Sigmoid colon (tissue), 7 donors: ENCODE results near the gene SHISAL1. TPM values are rescaled to one million over a fixed set of nuclear protein-coding genes. Genes with fewer than 3 reads are reported as not detected.

Experiments used
- DNase-seq: peaks from one replicate; pipeline ENCODE4 v3.0.0-alpha.2; 2019
- H3K27ac ChIP-seq, 4 donors: fragments of 200-600 bp; sonication (generic); one replicate each; pipeline ENCODE4 v1.5.1; 2016 to 2019; ENCODE audit warnings: mild to moderate bottlenecking in 1 of 4
- H3K27me3 ChIP-seq, 3 donors: fragments of 200-600 bp; sonication (generic); one replicate each; pipeline ENCODE4 v1.5.1; 2019; ENCODE audit warnings: mild to moderate bottlenecking in 1 of 3
- H3K36me3 ChIP-seq, 4 donors: fragments of 200-600 bp; sonication (generic); one replicate each; pipeline ENCODE4 v1.5.1; 2016 to 2019
- H3K4me1 ChIP-seq, 4 donors: fragments of 200-600 bp; sonication (generic); one replicate each; pipeline ENCODE4 v1.5.1; 2017 to 2019
- H3K4me3 ChIP-seq, 4 donors: fragments of 200-600 bp; sonication (generic); one replicate each; pipeline ENCODE4 v1.5.1; 2017 to 2019; ENCODE audit warnings: mild to moderate bottlenecking in 2 of 4, moderate library complexity in 1 of 4
- H3K9me3 ChIP-seq, 4 donors: fragments of 200-600 bp in 3 of 4; sonication (generic) in 3 of 4; one replicate each; pipeline versions ENCODE4 v1.5.1 to v1.6.1; 2013 to 2019
- CTCF ChIP-seq, 4 experiments: fragments of 450-650 bp in 3 of 4; fragments of 200-600 bp in 1 of 4; IDR thresholded peaks; one replicate each; pipeline ENCODE4 v1.5.1; 2016 to 2019; ENCODE audit warnings: antibody characterized with exemption in 4 of 4, mild to moderate bottlenecking in 3 of 4, moderate library complexity in 2 of 4
- EP300 ChIP-seq, 4 donors: sonication (generic); formaldehyde crosslinking; IDR thresholded peaks; one replicate each; pipeline ENCODE4 v1.6.1; 2017; ENCODE audit warnings: antibody characterized with exemption in 4 of 4
- POLR2A ChIP-seq, 2 donors: fragments of 450-650 bp; IDR thresholded peaks; one replicate each; pipeline ENCODE4 v1.6.1; 2016; ENCODE audit warnings: antibody characterized with exemption in 2 of 2, mild to moderate bottlenecking in 2 of 2, moderate library complexity in 2 of 2
- POLR2AphosphoS5 ChIP-seq, 4 donors: sonication (generic); formaldehyde crosslinking; IDR thresholded peaks; one replicate each; pipeline ENCODE4 v1.6.1; 2017; ENCODE audit warnings: antibody characterized with exemption in 4 of 4
- WGBS, 2 donors: extraction: QIAGEN DNeasy Blood & Tissue Kit; methylation state at CpG; one replicate each; pipeline ENCODE4 v1.1.7; 2013; 5-methylcytosine and 5-hydroxymethylcytosine counted together
- intact Hi-C: fragments of 100-400 bp; cut with DNase I; formaldehyde crosslinking; loops from one replicate; pipeline ENCODE4 v1.15.1; 2023
- polyA plus RNA-seq, 3 donors: library from polyadenylated mRNA; stranded (reverse); fragments of 200-250 nt; gene quantifications; one replicate each; pipeline ENCODE4 v1.2.3, GENCODE V29; 2013
- total RNA-seq, 4 donors: library from RNA; depleted of rRNA; stranded (reverse); fragments of >200 nt; gene quantifications; one replicate each; pipeline ENCODE4 v1.1.0, GENCODE V29; 2016
- donor health status: healthy with polysubstance abuse.
- donor health status: Bipolar disorder and iron deficiency.
- donor health status: healthy.

The SHISAL1 gene
- total and polyA plus RNA-seq, 7 donors, result 0.23 to 32.4 (median 20.7) TPM

- 78 to 87% methylated on average over 26 of the region's 26 CpGs for WGBS, 2 donors
- DNase-seq, result no peak
- TF ChIP-seq CTCF (IDR thresholded peaks at IDR 0.05), result no peak
- no peak for TF ChIP-seq POLR2A (IDR thresholded peaks at IDR 0.05)
- no peak for TF ChIP-seq POLR2AphosphoS5 (IDR thresholded peaks at IDR 0.05)
- TF ChIP-seq EP300 (IDR thresholded peaks at IDR 0.05), result no peak
- Histone ChIP-seq H3K36me3 (peaks cover 0 to 7% (median 3%) of the 10 kb centered on the region in 4 donors), H3K27ac (peak overlapping the region in 3 of 4 donors; percentile 47 to 66 (median 47)), H3K27me3 (no peaks in the 10 kb centered on the region), H3K9me3 (no peaks in the 10 kb centered on the region), H3K4me3 (no peak overlapping the region), H3K4me1 (peaks cover 0 to 25% (median 20%) of the 10 kb centered on the region in 4 donors)
- intact Hi-C loops, result no loop called here
These were observed 45.7 kb downstream of the SHISAL1 start for GRCh38 chr22:44266796-44267760.

- intact Hi-C loops, result no loop called here
- WGBS, 2 donors, result 83 to 85% methylated on average over 6 of the region's 6 CpGs
- DNase-seq, result peak; percentile 46
- Histone ChIP-seq H3K4me3 (no peak overlapping the region), H3K27me3 (no peaks in the 10 kb centered on the region), H3K27ac (no peak overlapping the region), H3K9me3 (no peaks in the 10 kb centered on the region), H3K36me3 (peaks cover 0 to 7% (median 3%) of the 10 kb centered on the region in 4 donors), H3K4me1 (peaks cover 0 to 23% (median 10%) of the 10 kb centered on the region in 4 donors)
- no peak for TF ChIP-seq CTCF (IDR thresholded peaks at IDR 0.05)
- TF ChIP-seq EP300 (IDR thresholded peaks at IDR 0.05), result no peak
- TF ChIP-seq POLR2A (IDR thresholded peaks at IDR 0.05), result no peak
- TF ChIP-seq POLR2AphosphoS5 (IDR thresholded peaks at IDR 0.05), result no peak
These were observed 49.2 kb downstream of the SHISAL1 start for GRCh38 chr22:44263547-44263946.

GRCh38 chr22:44261861-44262595 is 50.7 kb downstream of the SHISAL1 start:
- Histone ChIP-seq H3K4me1 (peaks cover 0 to 14% (median 4%) of the 10 kb centered on the region in 4 donors), H3K4me3 (no peak overlapping the region), H3K9me3 (no peaks in the 10 kb centered on the region), H3K36me3 (peaks cover 0 to 7% (median 3%) of the 10 kb centered on the region in 4 donors), H3K27ac (no peak overlapping the region), H3K27me3 (no peaks in the 10 kb centered on the region)
- peak; percentile 62 for DNase-seq
- intact Hi-C loops, result no loop called here
- 64 to 87% methylated on average over 12 of the region's 12 CpGs for WGBS, 2 donors
- TF ChIP-seq EP300 (IDR thresholded peaks at IDR 0.05) (no peak), POLR2A (IDR thresholded peaks at IDR 0.05) (no peak), CTCF (IDR thresholded peaks at IDR 0.05) (no peak), POLR2AphosphoS5 (IDR thresholded peaks at IDR 0.05) (no peak)

- Histone ChIP-seq H3K27ac (no peak overlapping the region), H3K27me3 (no peaks in the 10 kb centered on the region), H3K9me3 (no peaks in the 10 kb centered on the region), H3K4me1 (peaks cover 0 to 7% (median 0%) of the 10 kb centered on the region in 4 donors), H3K4me3 (no peak overlapping the region), H3K36me3 (peaks cover 0 to 7% (median 3%) of the 10 kb centered on the region in 4 donors)
- 74 to 76% methylated on average over 14 of the region's 14 CpGs for WGBS, 2 donors
- intact Hi-C loops, result no loop called here
- TF ChIP-seq CTCF (IDR thresholded peaks at IDR 0.05) (no peak), POLR2AphosphoS5 (IDR thresholded peaks at IDR 0.05) (no peak), EP300 (IDR thresholded peaks at IDR 0.05) (no peak), POLR2A (IDR thresholded peaks at IDR 0.05) (no peak)
- peak; percentile 46 for DNase-seq
These were observed 51.4 kb downstream of the SHISAL1 start for GRCh38 chr22:44261164-44261860.
